H1 (cell line): ENCODE data around the gene SLC12A7. TPM values are rescaled to one million over a fixed set of nuclear protein-coding genes. Genes with fewer than 3 reads are reported as not detected.

Experiments used
- CTCF ChIA-PET: fragments of 300-600 bp; sonication (Branson Sonifier 250); formaldehyde crosslinking; loops from one replicate; lab custom pipeline; 2021; ENCODE audit not compliant: partially characterized antibody; lab: Charles Lee
- POLR2A ChIA-PET: fragments of 300-600 bp; sonication (Branson Sonifier 250); formaldehyde crosslinking; loops from one replicate; lab custom pipeline; 2021; ENCODE audit warnings: inconsistent platforms; ENCODE audit not compliant: partially characterized antibody; lab: Charles Lee
- DNase-seq, 2 experiments: peaks; one replicate each; pipeline versions ENCODE4 v3.0.0 to v3.0.0-alpha.2; 2010 to 2022; ENCODE audit warnings: low spot score in 2 of 2, low read depth in 1 of 2, mixed read lengths in 1 of 2
- FAIRE-seq: peaks from 2 replicates; lab custom pipeline; 2011; peaks lifted over from hg19 to GRCh38; lab: Jason Lieb, UNC
- H2AFZ ChIP-seq: 2 replicates; pipeline ENCODE4 v1.8.1; 2012; ENCODE audit warnings: low read length, inconsistent platforms
- H2AK5ac ChIP-seq: 2 replicates; pipeline ENCODE4 v1.6.1; 2013; ENCODE audit warnings: low read depth, low read length
- H2BK120ac ChIP-seq: replicated peaks from 2 replicates; pipeline ENCODE3; 2013; ENCODE audit warnings: low read depth, low read length, inconsistent platforms
- H2BK12ac ChIP-seq: 2 replicates; pipeline ENCODE4 v1.6.1; 2013; ENCODE audit warnings: low read depth, low read length
- H2BK15ac ChIP-seq: 2 replicates; pipeline ENCODE4 v1.6.1; 2013; ENCODE audit warnings: low read length
- H2BK20ac ChIP-seq: 2 replicates; pipeline ENCODE4 v1.6.1; 2013; ENCODE audit warnings: low read length
- H2BK5ac ChIP-seq: 2 replicates; pipeline ENCODE4 v1.6.1; 2013; ENCODE audit warnings: low read depth, low read length
- H3K14ac ChIP-seq: 2 replicates; pipeline ENCODE4 v1.6.1; 2013; ENCODE audit warnings: inconsistent platforms; ENCODE audit not compliant: insufficient read length
- H3K18ac ChIP-seq: 2 replicates; pipeline ENCODE4 v1.6.1; 2013; ENCODE audit warnings: low read length; ENCODE audit errors: extremely low read depth
- H3K23ac ChIP-seq: 2 replicates; pipeline ENCODE4 v1.6.1; 2013; ENCODE audit warnings: inconsistent platforms; ENCODE audit not compliant: insufficient read length
- H3K23me2 ChIP-seq: 2 replicates; pipeline ENCODE4 v1.6.1; 2013; ENCODE audit warnings: low read depth, low read length
- H3K27ac ChIP-seq: 2 replicates; pipeline ENCODE4 v1.6.1; 2011; ENCODE audit warnings: low read depth, low read length, inconsistent platforms
- H3K27me3 ChIP-seq, 4 experiments: replicated peaks in 1 of 4; 1 replicate in 1 of 4; 2 replicates in 3 of 4; pipeline versions ENCODE4 v1.6.1 to v1.8.1; 2011 to 2013; ENCODE audit warnings: low read length in 3 of 4, mild to moderate bottlenecking in 3 of 4, inconsistent platforms in 2 of 4, mixed read lengths in 2 of 4, moderate library complexity in 1 of 4; ENCODE audit not compliant: control insufficient read depth in 3 of 4, insufficient read depth in 3 of 4; ENCODE audit errors: extremely low read depth in 1 of 4
- H3K36me3 ChIP-seq, 4 experiments: 2 replicates each; pipeline versions ENCODE4 v1.6.1 to v1.8.1; 2011 to 2013; ENCODE audit warnings: mild to moderate bottlenecking in 4 of 4, low read length in 3 of 4, moderate library complexity in 2 of 4, control low read depth in 1 of 4, inconsistent platforms in 1 of 4; ENCODE audit not compliant: insufficient read depth in 4 of 4, control insufficient read depth in 2 of 4
- H3K4ac ChIP-seq: replicated peaks from 2 replicates; pipeline ENCODE3; 2013; ENCODE audit warnings: low read length, low read depth, mixed read lengths, inconsistent platforms; ENCODE audit not compliant: insufficient read length
- H3K4me1 ChIP-seq, 4 experiments: replicated peaks in 1 of 4; 1 replicate in 1 of 4; 2 replicates in 3 of 4; pipeline versions ENCODE4 v1.6.1 to v1.8.1; 2011 to 2013; ENCODE audit warnings: low read length in 3 of 4, inconsistent platforms in 2 of 4, mixed read lengths in 1 of 4; ENCODE audit not compliant: insufficient read depth in 4 of 4, control insufficient read depth in 3 of 4
- H3K4me2 ChIP-seq, 2 experiments: 2 replicates each; pipeline versions ENCODE4 v1.6.1 to v1.8.1; 2011 to 2013; ENCODE audit warnings: low read depth in 2 of 2, low read length in 2 of 2, control low read depth in 1 of 2, inconsistent platforms in 1 of 2, mild to moderate bottlenecking in 1 of 2; ENCODE audit not compliant: insufficient read depth in 1 of 2
- H3K4me3 ChIP-seq, 4 experiments: fragments of 200-600, 300-600 bp in 1 of 4; sonication (generic), shearing (Covaris generic), sonication (Bioruptor Twin) in 1 of 4; 2 replicates each; pipeline versions ENCODE4 v1.5.1 to v1.8.1; 2011 to 2016; ENCODE audit warnings: low read length in 4 of 4, low read depth in 3 of 4, control low read depth in 2 of 4, inconsistent platforms in 2 of 4, mild to moderate bottlenecking in 2 of 4, mixed read lengths in 1 of 4, moderate library complexity in 1 of 4; ENCODE audit not compliant: insufficient read depth in 2 of 4; ENCODE audit errors: extremely low read depth in 1 of 4
- H3K56ac ChIP-seq: replicated peaks from 2 replicates; pipeline ENCODE3; 2013; ENCODE audit warnings: low read depth, mild to moderate bottlenecking, mixed read lengths, low read length, inconsistent platforms; ENCODE audit not compliant: insufficient read length
- H3K79me1 ChIP-seq: 2 replicates; pipeline ENCODE4 v1.6.1; 2013; ENCODE audit warnings: low read depth, low read length, control low read depth
- H3K79me2 ChIP-seq, 2 experiments: 2 replicates each; pipeline versions ENCODE4 v1.6.1 to v1.8.1; 2012 to 2013; ENCODE audit warnings: low read length in 2 of 2, mild to moderate bottlenecking in 2 of 2, inconsistent platforms in 1 of 2; ENCODE audit not compliant: insufficient read depth in 2 of 2, control insufficient read depth in 1 of 2
- H3K9ac ChIP-seq, 4 experiments: replicated peaks in 1 of 4; 1 replicate in 1 of 4; 2 replicates in 3 of 4; pipeline versions ENCODE4 v1.6.1 to v1.8.1; 2011 to 2013; ENCODE audit warnings: low read depth in 3 of 4, low read length in 3 of 4, control low read depth in 2 of 4, mild to moderate bottlenecking in 2 of 4, moderate library complexity in 2 of 4, inconsistent platforms in 1 of 4; ENCODE audit errors: extremely low read depth in 1 of 4
- H3K9me3 ChIP-seq, 2 experiments: 2 replicates each; pipeline versions ENCODE4 v1.6.1 to v1.8.1; 2012 to 2013; ENCODE audit warnings: mild to moderate bottlenecking in 2 of 2, moderate library complexity in 2 of 2, control low read depth in 1 of 2, inconsistent platforms in 1 of 2, low read depth in 1 of 2, low read length in 1 of 2, mixed read lengths in 1 of 2; ENCODE audit not compliant: insufficient read depth in 2 of 2
- H4K20me1 ChIP-seq, 2 experiments: replicated peaks in 1 of 2; 2 replicates each; pipeline versions ENCODE3 to v1.8.1; 2011 to 2013; ENCODE audit warnings: inconsistent platforms in 2 of 2, low read length in 2 of 2, mild to moderate bottlenecking in 1 of 2; ENCODE audit not compliant: insufficient read depth in 2 of 2, control insufficient read depth in 1 of 2
- H4K5ac ChIP-seq: 2 replicates; pipeline ENCODE4 v1.6.1; 2013; ENCODE audit warnings: low read length, low read depth, mixed read lengths, inconsistent platforms; ENCODE audit not compliant: insufficient read length
- H4K8ac ChIP-seq: 2 replicates; pipeline ENCODE4 v1.8.0; 2013; ENCODE audit warnings: mild to moderate bottlenecking, moderate library complexity, low read length, inconsistent platforms; ENCODE audit not compliant: insufficient read depth; ENCODE audit errors: extremely low read depth
- H4K91ac ChIP-seq: replicated peaks from 2 replicates; pipeline ENCODE3; 2013; ENCODE audit warnings: low read length, mixed read lengths, inconsistent platforms; ENCODE audit not compliant: insufficient read length
- CEBPB ChIP-seq: IDR thresholded peaks from 2 replicates; pipeline ENCODE4 v1.6.1; 2012; ENCODE audit warnings: low read depth, low read length
- CHD1 ChIP-seq: IDR thresholded peaks from 2 replicates; pipeline ENCODE4 v1.6.1; 2012; ENCODE audit warnings: low read depth, low read length, improper control_type of control experiment
- CHD2 ChIP-seq: IDR thresholded peaks from 2 replicates; pipeline ENCODE4 v1.6.1; 2012; ENCODE audit warnings: low read length, improper control_type of control experiment
- CTCF ChIP-seq, 3 experiments: IDR thresholded peaks; 1 replicate in 2 of 3; 2 replicates in 1 of 3; pipeline versions ENCODE4 v1.5.1 to v1.6.1; 2011; ENCODE audit warnings: low read length in 3 of 3, mild to moderate bottlenecking in 3 of 3, inconsistent platforms in 2 of 3, low read depth in 1 of 3, moderate library complexity in 1 of 3; ENCODE audit not compliant: insufficient read depth in 1 of 3; ENCODE audit errors: control extremely low read depth in 1 of 3
- GABPA ChIP-seq: IDR thresholded peaks from 2 replicates; pipeline ENCODE4 v1.6.1; 2011; ENCODE audit warnings: mild to moderate bottlenecking, low read length, moderate library complexity, borderline replicate concordance; ENCODE audit not compliant: insufficient read depth
- GTF2F1 ChIP-seq: IDR thresholded peaks from 2 replicates; pipeline ENCODE4 v1.6.1; 2012; ENCODE audit warnings: low read depth, low read length, improper control_type of control experiment, borderline replicate concordance
- HDAC6 ChIP-seq: IDR thresholded peaks from one replicate; pipeline ENCODE4 v1.7.1; 2012; ENCODE audit warnings: low read depth, mild to moderate bottlenecking, inconsistent platforms, low read length, moderate library complexity
- JUND ChIP-seq: IDR thresholded peaks from 2 replicates; pipeline ENCODE4 v1.6.1; 2011; ENCODE audit warnings: mild to moderate bottlenecking, improper control_type of control experiment, low read length
- KDM1A ChIP-seq: fragments of 200-600, 300-600 bp; sonication (generic); IDR thresholded peaks from 2 replicates; pipeline ENCODE4 v1.7.1; 2016; ENCODE audit warnings: mild to moderate bottlenecking, low read length, borderline replicate concordance
- MAFK ChIP-seq: IDR thresholded peaks from 2 replicates; pipeline ENCODE4 v1.6.1; 2012; ENCODE audit warnings: low read depth, mild to moderate bottlenecking, improper control_type of control experiment, low read length
- SIRT6 ChIP-seq: IDR thresholded peaks from one replicate; pipeline ENCODE4 v1.7.1; 2012; ENCODE audit warnings: low read length, inconsistent platforms
- SRF ChIP-seq: IDR thresholded peaks from 2 replicates; pipeline ENCODE4 v1.6.1; 2011; ENCODE audit warnings: mild to moderate bottlenecking, low read depth, low read length, moderate library complexity
- YY1 ChIP-seq: IDR thresholded peaks from 2 replicates; pipeline ENCODE4 v1.6.1; 2011; ENCODE audit warnings: low read depth, mild to moderate bottlenecking, low read length
- WGBS, 2 experiments: shearing (Covaris generic) in 1 of 2; methylation state at CpG; one replicate each; pipeline versions ENCODE4 v1.1.6 to v1.1.7; 2013 to 2015; ENCODE audit warnings: low lambda C conversion rate in 2 of 2, mixed read lengths in 2 of 2, inconsistent platforms in 1 of 2, low coverage in 1 of 2, missing lambda C conversion rate in 1 of 2; ENCODE audit not compliant: insufficient replicate concordance in 2 of 2, insufficient coverage in 1 of 2, insufficient read length in 1 of 2; ENCODE audit errors: extremely low coverage in 1 of 2, missing lambda C conversion rate in 1 of 2; 5-methylcytosine and 5-hydroxymethylcytosine counted together
- polyA plus RNA-seq, 7 experiments: library from polyadenylated mRNA; depleted of rRNA in 3 of 7; stranded (reverse) in 5 of 7; unstranded in 2 of 7; fragments of >200 nt in 5 of 7; fragments of 200-250 nt in 2 of 7; gene quantifications; 1 replicate in 5 of 7; 2 replicates in 1 of 7; 4 replicates in 1 of 7; pipeline versions ENCODE4 v1.2.1 to v1.2.3, GENCODE V29; 2011 to 2013; ENCODE audit warnings: missing spikeins in 2 of 7, mixed read lengths in 2 of 7
- total RNA-seq: library from RNA; stranded (reverse); fragmentation: NEBNext Ultra II Directional; extraction: Animal tissue kit (Norgen Biotek cat#: 25700); gene quantifications from 2 replicates; pipeline ENCODE4 v1.2.1, GENCODE V29; 2021

The SLC12A7 gene
- total and polyA plus RNA-seq, 2 of the 8 experiments (the other 6 are each of a cell fraction or from before 2014, with no cell fraction given), result 23.5 to 39.7 TPM

GRCh38 chr5:1066676-1067075 is 45.2 kb downstream of the SLC12A7 start:
- Histone ChIP-seq H2AFZ (no peak overlapping the region), H3K36me3 (peaks cover 0 to 19% (median 8%) of the 10 kb centered on the region in 4 experiments; a peak in 4 of 8 replicates), H2BK5ac (no peak overlapping the region), H2BK20ac (no peak overlapping the region), H3K23me2 (no peaks in the 10 kb centered on the region), H4K5ac (no peak overlapping the region), H3K23ac (no peak overlapping the region), H3K4me1 (no peaks in the 10 kb centered on the region; a peak in 3 of 7 replicates), H3K79me1 (peaks cover 7% of the 10 kb centered on the region), H3K9me3 (no peaks in the 10 kb centered on the region), H4K20me1 (peaks cover 3 to 10% of the 10 kb centered on the region in 2 experiments), H3K14ac (no peak overlapping the region), H3K27me3 (no peaks in the 10 kb centered on the region), H3K4me2 (no peak overlapping the region), H2BK12ac (no peak overlapping the region), H2BK120ac (no peak overlapping the region), H4K8ac (peak overlapping the region; percentile 39; the same call in 1 of the 2 replicates), H2AK5ac (no peak overlapping the region), H3K79me2 (peaks cover 0 to 6% of the 10 kb centered on the region in 2 experiments; a peak in 1 of 4 replicates), H3K56ac (no peak overlapping the region), H3K4me3 (no peak overlapping the region), H3K27ac (no peak overlapping the region), H3K4ac (no peak overlapping the region), H3K9ac (no peak overlapping the region), H4K91ac (no peak overlapping the region), H2BK15ac (no peak overlapping the region), H3K18ac (no peak overlapping the region)
- ChIA-PET POLR2A (interaction anchor here (1.4 kb wide), 1 partner anchor 27 kb away, joined by 4 read pairs; no protein-coding TSS in a partner anchor), CTCF (interaction anchor here (0.7 to 1.4 kb wide), 6 partner anchors 28 to 101 kb away, joined by 3 to 4 read pairs (median 3); no protein-coding TSS in a partner anchor)
- 80% methylated on average over 12 of the region's 12 CpGs; no CpG with 5 or more reads in 1 of the 2 experiments for WGBS, 2 experiments
- no peak for DNase-seq
- no peak for FAIRE-seq
- TF ChIP-seq CHD2 (no peak), MAFK (no peak), YY1 (no peak), JUND (no peak), KDM1A (no peak), GTF2F1 (no peak), GABPA (no peak), CHD1 (no peak), CTCF (IDR thresholded peaks at IDR 0.05; ENCODE audit: control extremely low read depth in 1 of 3, insufficient read depth in 1 of 3, low read depth in 1 of 3, low read length in 3 of 3) (no peak), HDAC6 (no peak), CEBPB (no peak), SRF (no peak), SIRT6 (no peak)
